GM19328 (cell line): ENCODE data around the gene SYCE1.
A peak's percentile ranks its signal among the peaks of the same experiment; 100 is the strongest.
"Not testable (repeated sequence)": the region's sequence is repeated elsewhere in the genome, so short reads cannot be mapped to it uniquely, and the experiment has no call there.

Experiments used
- ATAC-seq: cut with Tn5 transposase; IDR thresholded peaks from one replicate; pipeline ENCODE4 v1.9.1; 2021; ENCODE audit warnings: mild to moderate bottlenecking, moderate library complexity; ENCODE audit not compliant: unreplicated experiment

SYCE1 gene

GRCh38 chr10:133559216-133559615, 6.2 kb downstream of the SYCE1 start:
- ATAC-seq, result no peak

- ATAC-seq, result no peak
These were observed 8.0 kb downstream of the SYCE1 start for GRCh38 chr10:133557381-133557780.

- ATAC-seq, result no peak
These were observed 9.9 kb downstream of the SYCE1 start for GRCh38 chr10:133555521-133555920.

GRCh38 chr10:133554600-133554999, 10.8 kb downstream of the SYCE1 start:
- ATAC-seq, result no peak

GRCh38 chr10:133544506-133544905, 20.9 kb downstream of the SYCE1 start:
- no peak for ATAC-seq

GRCh38 chr10:133541441-133541975, 23.9 kb downstream of the SYCE1 start:
- ATAC-seq, result not testable (repeated sequence)

- ATAC-seq, result no peak
These were observed 27.5 kb downstream of the SYCE1 start for GRCh38 chr10:133537546-133538545.

- no peak for ATAC-seq
These were observed 29.2 kb downstream of the SYCE1 start for GRCh38 chr10:133536198-133536597.

- ATAC-seq, result no peak
These were observed 31.0 kb downstream of the SYCE1 start for GRCh38 chr10:133534417-133534816.

GRCh38 chr10:133532871-133533270, 32.5 kb downstream of the SYCE1 start:
- no peak for ATAC-seq

GRCh38 chr10:133530506-133530905, 34.9 kb downstream of the SYCE1 start:
- ATAC-seq, result no peak

- no peak for ATAC-seq
These were observed 35.8 kb downstream of the SYCE1 start for GRCh38 chr10:133529576-133529946.

- no peak for ATAC-seq
These were observed 36.4 kb downstream of the SYCE1 start for GRCh38 chr10:133528845-133529575.

- ATAC-seq, result no peak
These were observed 37.0 kb downstream of the SYCE1 start for GRCh38 chr10:133528296-133528844.

GRCh38 chr10:133527771-133528271, 37.6 kb downstream of the SYCE1 start:
- no peak for ATAC-seq

- ATAC-seq, result no peak
These were observed 38.3 kb downstream of the SYCE1 start, which contains the start of gene CYP2E1 for GRCh38 chr10:133526957-133527588. TSS of gene CYP2E1 (plus strand) at chr10:133527363. CDS start at chr10:133527396, 33 bp downstream.

- ATAC-seq, result no peak
These were observed 39.9 kb downstream of the SYCE1 start for GRCh38 chr10:133525444-133525843.

- no peak for ATAC-seq
These were observed 41.7 kb downstream of the SYCE1 start for GRCh38 chr10:133523631-133524203.

- ATAC-seq, result peak; percentile 68
These were observed 45.1 kb downstream of the SYCE1 start for GRCh38 chr10:133520193-133520738.

GRCh38 chr10:133518517-133518916, 46.9 kb downstream of the SYCE1 start:
- ATAC-seq, result not testable (repeated sequence)
